ENCODE data around the gene DNAJB6.

Gene DNAJB6

GRCh38 chr7:157430721-157431120 is 93.9 kb downstream of the DNAJB6 start:
- no peak for DNase-seq

GRCh38 chr7:157431173-157431950 is 94.6 kb downstream of the DNAJB6 start:
- no peak for DNase-seq

GRCh38 chr7:157431951-157432540 is 95.2 kb downstream of the DNAJB6 start:
- no peak for DNase-seq

- no peak for DNase-seq
These were observed 95.7 kb downstream of the DNAJB6 start for GRCh38 chr7:157432541-157432956.

GRCh38 chr7:157432957-157433576 is 96.3 kb downstream of the DNAJB6 start:
- DNase-seq = peak; percentile 25

GRCh38 chr7:157433628-157434027 is 96.8 kb downstream of the DNAJB6 start:
- no peak for DNase-seq

GRCh38 chr7:157434231-157434630 is 97.4 kb downstream of the DNAJB6 start:
- no peak for DNase-seq

- no peak for DNase-seq
These were observed 97.9 kb downstream of the DNAJB6 start for GRCh38 chr7:157434701-157435100.

GRCh38 chr7:157436076-157436475 is 99.3 kb downstream of the DNAJB6 start:
- no peak for DNase-seq

GRCh38 chr7:157436763-157437480 is 100.1 kb downstream of the DNAJB6 start:
- no peak for DNase-seq

- DNase-seq = no peak
These were observed 100.8 kb downstream of the DNAJB6 start for GRCh38 chr7:157437519-157438061.

- DNase-seq = no peak
These were observed 101.6 kb downstream of the DNAJB6 start for GRCh38 chr7:157438121-157439025.

GRCh38 chr7:157439149-157439548 is 102.3 kb downstream of the DNAJB6 start:
- no peak for DNase-seq

- no peak for DNase-seq
These were observed 103.0 kb downstream of the DNAJB6 start for GRCh38 chr7:157439761-157440160.

GRCh38 chr7:157440346-157441022 is 103.7 kb downstream of the DNAJB6 start:
- DNase-seq = no peak

GRCh38 chr7:157441023-157441399 is 104.2 kb downstream of the DNAJB6 start:
- DNase-seq = no peak

GRCh38 chr7:157442456-157442855 is 105.7 kb downstream of the DNAJB6 start:
- DNase-seq = no peak

GRCh38 chr7:157442993-157443831 is 106.4 kb downstream of the DNAJB6 start:
- DNase-seq = no peak

GRCh38 chr7:157444011-157444842 is 107.4 kb downstream of the DNAJB6 start:
- DNase-seq = no peak

- no peak for DNase-seq
These were observed 108.0 kb downstream of the DNAJB6 start for GRCh38 chr7:157444843-157445135.
